Smooth muscle cell of the brain vasculature (primary cell): ENCODE measurements around the gene STUB1.

Source experiments
- DNase-seq: peaks from one replicate; pipeline ENCODE4 v3.0.0-alpha.2; 2012; ENCODE audit warnings: low read depth, low spot score

Gene STUB1

DNA sequence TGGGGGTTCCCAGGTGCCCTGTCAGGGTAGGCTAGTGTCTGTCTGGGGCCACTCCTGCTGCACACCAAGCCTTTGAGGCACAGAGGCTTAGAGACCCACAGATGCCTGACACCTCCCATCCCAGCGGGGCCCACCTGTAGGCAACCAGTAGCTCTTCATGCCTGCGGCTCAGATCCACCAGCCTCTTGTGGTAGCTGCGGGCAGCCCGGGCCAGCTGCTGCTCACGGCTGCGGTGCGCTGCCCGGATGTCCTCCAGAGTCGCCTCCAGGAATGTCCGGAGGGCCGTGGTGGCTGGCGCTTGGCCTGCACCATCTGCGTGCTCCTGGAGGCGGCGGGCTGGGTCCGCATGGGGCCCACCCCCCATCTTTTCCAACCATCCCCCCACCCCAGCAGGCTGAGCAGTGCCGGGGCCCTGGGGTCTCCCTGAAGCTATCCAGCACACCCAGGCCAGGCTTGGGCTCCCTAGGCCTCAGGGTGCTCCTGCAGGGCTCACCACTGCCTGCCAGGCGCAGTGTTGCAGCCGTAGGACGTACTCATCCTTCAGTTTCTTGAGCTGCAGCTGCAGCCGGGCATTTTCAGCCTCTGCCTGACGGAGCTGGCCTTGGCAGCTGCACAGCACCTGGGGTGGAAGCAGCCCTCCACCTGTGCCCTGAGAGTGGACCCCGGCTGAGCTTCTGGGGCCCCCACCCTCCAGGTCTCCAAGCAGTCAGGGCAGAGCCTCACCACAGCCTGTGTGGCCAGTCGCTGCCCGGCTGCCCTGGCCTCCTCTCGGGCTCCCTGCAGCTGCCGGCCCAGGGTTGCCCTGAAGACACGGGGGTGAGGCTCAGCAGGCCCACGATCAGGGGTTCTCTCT, 44.2 kb downstream of the STUB1 start:
- no peak for DNase-seq

- no peak for DNase-seq
Observed at GRCh38 chr16:725041-725376, 44.8 kb downstream of the STUB1 start.

DNA sequence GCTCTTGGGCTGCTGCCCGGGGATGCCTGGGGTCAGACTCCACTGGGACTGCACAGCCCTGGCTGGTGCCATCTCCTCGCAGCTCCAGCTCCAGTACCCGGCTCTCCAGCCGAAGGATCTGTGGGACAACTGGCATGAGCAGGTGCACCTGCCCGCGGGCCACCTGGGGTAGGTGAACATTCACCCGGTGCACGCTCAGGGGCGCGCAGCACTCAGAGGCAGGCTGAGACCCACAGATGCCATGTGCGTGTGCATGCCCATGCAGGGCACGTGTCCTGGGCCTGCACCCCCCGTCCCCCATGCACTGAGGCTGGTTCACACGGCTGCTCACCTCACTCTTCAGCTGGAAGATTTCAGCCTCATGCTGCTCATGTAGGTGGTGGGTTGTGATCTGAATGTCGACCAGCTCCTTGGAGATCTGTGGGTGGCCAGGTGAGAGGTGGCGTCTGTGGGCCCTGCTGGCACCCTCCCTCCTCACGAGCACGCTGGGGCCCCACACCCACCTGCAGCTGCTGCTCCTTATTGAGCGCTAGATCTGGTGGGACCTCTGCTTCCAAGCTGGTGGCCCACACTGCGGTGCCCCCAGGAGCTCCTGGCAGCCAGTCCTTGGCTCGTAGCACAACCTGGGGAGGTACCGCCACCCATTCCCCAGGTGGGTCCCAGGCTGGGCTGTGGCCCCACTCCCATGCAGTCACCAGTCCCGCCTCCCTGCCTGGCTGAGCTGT, 45.4 kb downstream of the STUB1 start:
- DNase-seq, result no peak

- DNase-seq, result no peak
Observed at GRCh38 chr16:726188-726437, 45.9 kb downstream of the STUB1 start.

GRCh38 chr16:726438-727290, 46.5 kb downstream of the STUB1 start, which contains the start of the genes CCDC78 and HAGHL:
Gene CCDC78, minus strand, starts transcription at chr16:726443. Its CDS starts 76 bp downstream, at chr16:726367.
Gene HAGHL, plus strand, starts transcription at chr16:727106. Its CDS starts 404 bp downstream, at chr16:727510.
- no peak for DNase-seq

DNA sequence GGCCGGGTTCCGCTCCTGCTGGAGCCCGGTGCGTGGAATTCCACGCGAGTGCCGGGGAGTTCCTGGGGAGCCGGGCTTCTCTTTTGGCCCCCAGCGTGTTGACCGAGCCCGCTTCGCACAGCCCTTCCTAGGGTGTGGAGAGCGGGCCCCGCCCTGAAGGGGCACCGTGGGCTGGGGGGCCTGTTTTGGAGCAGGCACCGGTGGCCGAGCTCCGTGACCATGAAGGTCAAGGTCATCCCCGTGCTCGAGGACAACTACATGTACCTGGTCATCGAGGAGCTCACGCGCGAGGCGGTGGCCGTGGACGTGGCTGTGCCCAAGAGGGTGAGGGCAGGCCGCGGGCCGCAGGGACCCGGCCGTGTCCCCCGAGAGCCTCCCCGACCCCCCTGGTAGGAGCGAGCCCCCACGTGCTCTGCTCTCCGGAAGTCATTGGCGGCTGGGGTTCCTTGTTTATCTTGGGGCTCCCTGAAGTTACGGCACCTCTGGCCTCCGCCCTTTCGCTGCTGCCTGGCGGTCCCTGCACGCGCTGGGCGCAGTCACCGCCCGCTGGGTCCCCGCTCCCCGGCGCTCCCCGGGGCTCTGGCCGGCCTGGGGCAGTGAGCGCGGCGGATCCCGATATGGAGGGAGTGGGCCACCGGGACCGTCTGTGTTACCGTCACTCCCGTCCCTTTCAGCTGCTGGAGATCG, 47.2 kb downstream of the STUB1 start:
- no peak for DNase-seq

GRCh38 chr16:728131-728889, 48.1 kb downstream of the STUB1 start:
- DNase-seq, result no peak

GRCh38 chr16:728890-729744, 48.9 kb downstream of the STUB1 start:
- no peak for DNase-seq

- DNase-seq, result no peak
Observed at GRCh38 chr16:729768-730665, 49.8 kb downstream of the STUB1 start.

DNA sequence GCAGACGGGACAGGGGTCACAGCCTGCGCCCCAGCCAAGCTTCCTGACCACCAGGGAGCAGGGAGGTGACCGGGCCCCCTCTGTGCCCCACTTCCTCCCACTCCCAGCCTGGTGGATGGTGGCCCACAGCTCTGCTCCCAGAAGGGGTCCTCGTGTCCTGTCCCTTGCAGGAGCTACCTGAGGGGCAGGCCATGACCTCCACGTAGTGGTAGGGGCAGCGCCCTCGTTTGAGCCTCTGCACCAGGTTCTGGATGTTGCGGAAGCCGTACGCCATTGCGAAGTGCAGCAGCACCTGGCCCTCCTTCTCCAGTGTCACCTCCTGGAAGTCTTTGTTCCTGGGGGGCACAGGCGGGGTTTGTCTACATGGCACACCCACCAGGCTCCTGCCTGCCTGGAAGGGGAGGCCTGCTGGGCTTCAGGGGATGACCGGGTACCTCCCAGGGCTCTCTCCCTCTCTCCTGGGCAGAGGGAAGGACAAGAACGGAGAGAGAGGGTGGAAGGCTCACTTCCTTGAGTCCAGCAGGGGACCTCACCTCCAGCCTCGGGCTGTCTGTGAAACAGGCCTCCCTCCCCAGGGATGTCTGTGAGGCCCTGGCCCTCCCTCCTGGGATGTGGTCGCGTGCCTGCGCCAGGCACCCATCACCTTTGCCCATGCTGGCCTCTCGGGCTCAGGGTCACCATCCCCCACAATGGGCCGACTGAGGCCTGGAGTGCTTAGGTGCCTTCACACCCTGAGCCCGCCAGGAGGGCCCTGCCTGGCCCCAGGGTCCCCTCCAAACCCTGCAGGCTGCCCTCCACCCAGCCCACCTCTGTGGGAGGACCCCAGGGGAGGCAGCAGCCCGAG, 50.7 kb downstream of the STUB1 start:
- no peak for DNase-seq

- no peak for DNase-seq
Observed at GRCh38 chr16:732332-732731, 52.1 kb downstream of the STUB1 start.
